GM10248 (cell line): ENCODE results near the gene CAPZB.

Experiments used
- CTCF ChIA-PET: fragments of 300-600 bp; sonication (Branson Sonifier 250); formaldehyde crosslinking; extraction: SDS; loops from one replicate; lab custom pipeline; 2021; ENCODE audit warnings: antibody characterized with exemption; lab: Yijun Ruan, JAX
- POLR2A ChIA-PET: fragments of 350-650 bp; sonication (Branson Sonifier 250); formaldehyde crosslinking; extraction: SDS; loops from one replicate; lab custom pipeline; 2020; ENCODE audit warnings: antibody characterized with exemption; lab: Yijun Ruan, JAX
- DNase-seq: peaks from one replicate; pipeline ENCODE4 v3.0.0; 2012; ENCODE audit errors: extremely low spot score
- CTCF ChIP-seq: IDR thresholded peaks from 2 replicates; pipeline ENCODE4 v1.5.1; 2012; ENCODE audit warnings: mild to moderate bottlenecking, low read depth; ENCODE audit errors: extremely low read depth, missing control alignments, control extremely low read depth

The CAPZB gene

GRCh38 chr1:19410393-19410792 lies 74.9 kb downstream of the CAPZB start:
- POLR2A ChIA-PET: no interaction called here
- DNase-seq: no peak
- TF ChIP-seq CTCF: no peak
- CTCF ChIA-PET: interaction anchor here (1.3 kb wide), 1 partner anchor 172 kb away, joined by 5 read pairs; no protein-coding TSS in a partner anchor

- ChIA-PET CTCF (interaction anchor here (1.3 kb wide), 1 partner anchor 173 kb away, joined by 5 read pairs; no protein-coding TSS in a partner anchor), POLR2A (no interaction called here)
- no peak for TF ChIP-seq CTCF
Measured at GRCh38 chr1:19409477-19410341, 75.6 kb downstream of the CAPZB start.

GRCh38 chr1:19407494-19408096 lies 77.7 kb downstream of the CAPZB start:
- POLR2A ChIA-PET: no interaction called here
- CTCF ChIA-PET: interaction anchor here (1.4 kb wide), 1 partner anchor 15 kb away, joined by 6 read pairs; no protein-coding TSS in a partner anchor
- DNase-seq: no peak
- no peak for TF ChIP-seq CTCF

More at GRCh38 chr1:19409477-19410341, 75.6 kb downstream of the CAPZB start:
- no peak for DNase-seq

- CTCF ChIA-PET: interaction anchor here (1.1 to 3.0 kb wide), 5 partner anchors 10 to 247 kb away, joined by 3 to 17 read pairs (median 3); no protein-coding TSS in a partner anchor
- DNase-seq: no peak
- POLR2A ChIA-PET: no interaction called here
- TF ChIP-seq CTCF: no peak
Measured at GRCh38 chr1:19406680-19407079, 78.7 kb downstream of the CAPZB start.

- POLR2A ChIA-PET: no interaction called here
- CTCF ChIA-PET: interaction anchor here (1.1 to 3.0 kb wide), 7 partner anchors 11 to 254 kb away, joined by 3 to 17 read pairs (median 3); no protein-coding TSS in a partner anchor
- TF ChIP-seq CTCF: no peak
- DNase-seq: no peak
Measured at GRCh38 chr1:19405761-19406487, 79.4 kb downstream of the CAPZB start.
